CD4-positive, alpha-beta T cell treated with Interleukin-1 beta for 1 hour (primary cell): ENCODE data around the gene SAFB.

Source experiments
- DNase-seq, 2 donors: peaks; one replicate each; pipeline ENCODE4 v3.0.0-alpha.2; 2020 to 2022

SAFB gene

DNA sequence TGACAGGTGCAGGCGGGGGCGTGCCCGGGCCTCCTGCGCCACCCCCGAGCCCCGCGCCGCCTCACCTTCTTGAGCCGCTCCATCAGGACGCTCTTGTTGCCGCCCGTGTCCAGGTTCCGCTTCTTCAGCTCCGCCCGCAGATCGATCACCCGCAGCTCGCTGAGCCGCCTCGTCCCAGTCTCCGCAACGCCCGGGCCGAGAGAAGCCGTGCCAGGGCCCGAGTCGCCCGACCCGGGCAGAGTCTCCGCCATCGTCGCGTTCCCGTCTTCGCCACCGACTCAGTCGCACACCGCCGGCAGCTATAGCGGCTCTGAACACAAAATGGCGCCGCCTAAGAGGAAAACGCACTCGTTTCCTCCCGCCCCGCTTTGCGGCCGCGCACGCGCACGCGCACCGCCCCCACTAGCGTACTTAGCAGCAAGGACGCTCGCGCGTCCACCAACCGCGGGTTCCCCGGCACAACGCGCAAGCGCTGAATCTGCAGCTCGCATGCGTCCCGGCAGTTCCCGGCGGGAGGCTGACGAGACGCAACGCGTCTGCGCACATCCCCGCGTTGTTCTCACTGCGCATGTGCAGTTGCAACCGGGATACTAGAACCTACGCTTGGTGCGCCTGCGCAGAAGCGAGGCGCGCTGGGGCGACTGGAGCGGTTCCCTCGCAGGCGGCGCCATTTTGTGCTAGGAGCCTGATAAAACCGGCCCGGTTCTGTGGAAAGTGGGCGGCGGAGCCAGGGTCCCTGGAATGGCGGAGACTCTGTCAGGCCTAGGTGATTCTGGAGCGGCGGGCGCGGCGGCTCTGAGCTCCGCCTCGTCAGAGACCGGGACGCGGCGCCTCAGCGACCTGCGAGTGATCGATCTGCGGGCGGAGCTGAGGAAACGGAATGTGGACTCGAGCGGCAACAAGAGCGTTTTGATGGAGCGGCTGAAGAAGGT, at the start of gene SAFB, which contains the start of gene SAFB2:
SAFB (plus strand) TSS at position 619 of the 932 bp plus-strand sequence; CDS start at position 742, 123 bp downstream.
SAFB2 (minus strand) TSS at position 312 of the 932 bp plus-strand sequence; CDS start at position 251, 61 bp downstream.
- peak; percentile 100 for DNase-seq

DNA sequence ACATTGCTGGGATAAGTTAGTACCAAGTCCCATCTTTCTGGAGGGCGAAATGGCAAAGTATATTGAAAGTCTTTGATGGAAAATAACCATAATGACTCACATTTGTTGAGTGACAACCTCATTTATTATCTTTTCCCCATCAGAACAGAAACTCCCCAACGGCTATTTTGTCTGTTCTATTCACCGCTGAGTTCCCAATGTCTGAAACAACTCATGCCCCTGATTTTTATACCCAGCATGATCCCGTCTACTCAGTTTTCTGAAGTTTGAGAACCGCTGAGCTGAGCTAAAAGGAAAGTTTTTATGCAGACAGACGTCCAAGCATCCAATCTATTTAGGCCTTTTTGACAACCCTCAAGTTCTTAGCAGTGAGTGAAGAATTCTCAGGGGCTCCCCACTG, 47.3 kb upstream of the SAFB start:
- DNase-seq: no peak

DNA sequence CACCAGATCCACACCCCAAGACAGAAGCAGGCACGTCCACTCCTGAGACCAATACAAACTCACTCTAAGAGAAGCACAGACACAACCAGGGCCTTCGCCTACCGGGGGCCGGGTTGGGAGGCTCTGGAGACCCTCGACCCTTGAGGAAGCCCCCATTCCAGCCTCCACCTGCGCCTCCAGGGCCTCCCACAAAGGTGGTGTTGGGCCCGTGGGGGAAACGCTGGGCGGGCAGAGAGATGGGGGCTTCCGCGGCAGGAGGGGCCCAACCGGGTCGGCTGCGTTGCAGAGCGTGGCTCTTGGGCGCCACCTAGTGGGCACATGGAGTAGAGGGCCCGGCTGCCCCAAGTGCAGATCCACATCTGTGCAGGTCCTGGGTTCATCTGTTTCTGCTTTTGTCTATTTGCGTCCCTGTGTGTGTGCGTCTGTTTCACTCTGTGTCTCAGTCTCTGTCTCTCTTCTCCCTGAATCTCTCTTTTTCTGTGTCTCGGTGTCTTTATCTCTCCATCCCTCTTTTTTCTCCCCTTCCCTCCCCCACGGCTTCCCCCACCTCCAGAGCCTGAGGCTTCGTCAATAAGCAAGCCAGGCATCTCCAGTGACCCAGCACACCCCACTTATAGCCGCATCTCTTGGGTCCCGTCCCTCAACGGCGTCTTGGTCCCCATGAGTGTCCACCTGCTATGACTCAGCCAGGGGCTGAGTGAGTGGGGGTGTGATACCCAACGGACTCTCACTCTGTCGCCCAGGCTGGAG, 44.6 kb upstream of the SAFB start:
- DNase-seq: peak; percentile 60 to 61

DNA sequence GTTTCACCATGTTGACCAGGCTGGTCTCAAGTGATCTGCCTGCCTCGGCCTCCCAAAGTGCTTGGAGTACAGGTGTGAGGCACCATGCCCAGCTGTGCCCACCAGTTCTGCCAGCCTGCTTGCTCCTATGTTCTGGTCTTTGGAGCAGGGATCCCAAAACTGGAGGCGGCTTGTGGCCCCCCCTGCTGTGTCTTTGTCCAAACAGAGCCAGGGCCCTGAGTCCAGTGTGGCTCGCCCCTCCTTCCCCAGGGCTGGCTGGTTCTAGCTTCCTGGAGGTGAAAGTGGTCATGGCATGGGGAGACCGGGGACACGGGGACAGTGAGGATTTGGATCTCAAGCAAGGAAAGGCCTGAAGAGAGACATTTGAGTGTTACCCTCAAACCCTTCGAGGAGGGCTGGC, 43.6 kb upstream of the SAFB start:
- no peak for DNase-seq

DNA sequence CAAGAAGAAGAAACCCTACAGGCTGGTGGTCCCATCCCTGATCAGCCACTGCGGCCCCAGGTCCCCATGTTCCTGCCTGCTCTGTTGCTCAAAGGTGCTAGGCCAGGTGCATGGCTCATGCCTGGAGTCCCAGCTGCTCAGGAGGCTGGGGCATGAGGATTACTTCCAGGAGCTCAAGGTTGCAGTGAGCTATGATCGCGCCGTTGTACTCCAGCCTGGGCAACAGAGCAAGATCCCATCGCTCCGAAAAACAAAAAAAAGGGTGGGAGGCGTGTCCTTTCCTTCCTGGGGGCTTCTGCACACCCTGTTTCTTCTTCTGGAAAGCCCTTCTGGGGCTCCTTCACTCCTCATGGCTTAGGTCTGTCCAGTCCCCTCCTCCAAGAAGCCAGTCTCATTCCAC, 43.2 kb upstream of the SAFB start:
- no peak for DNase-seq

DNA sequence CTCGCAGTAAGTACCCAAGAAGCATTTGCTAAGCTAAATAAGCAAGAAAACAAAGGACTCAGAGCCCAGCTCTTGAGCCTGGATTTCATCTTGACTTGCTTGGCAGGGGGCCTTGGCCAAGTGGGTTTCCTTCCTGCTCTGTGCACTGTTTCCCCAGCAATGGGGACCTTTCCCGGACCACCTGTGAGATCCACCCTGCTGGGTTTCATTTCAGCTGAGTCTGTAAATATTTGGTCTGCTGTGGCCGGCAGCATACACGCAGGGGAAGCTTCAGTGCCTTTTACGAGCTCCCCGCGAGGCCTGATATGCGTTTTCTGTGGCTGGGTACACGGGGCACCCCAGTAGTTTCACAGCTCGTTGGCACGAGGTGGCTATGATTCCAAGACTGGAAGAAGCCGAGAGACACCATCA, 42.7 kb upstream of the SAFB start:
- no peak for DNase-seq

DNA sequence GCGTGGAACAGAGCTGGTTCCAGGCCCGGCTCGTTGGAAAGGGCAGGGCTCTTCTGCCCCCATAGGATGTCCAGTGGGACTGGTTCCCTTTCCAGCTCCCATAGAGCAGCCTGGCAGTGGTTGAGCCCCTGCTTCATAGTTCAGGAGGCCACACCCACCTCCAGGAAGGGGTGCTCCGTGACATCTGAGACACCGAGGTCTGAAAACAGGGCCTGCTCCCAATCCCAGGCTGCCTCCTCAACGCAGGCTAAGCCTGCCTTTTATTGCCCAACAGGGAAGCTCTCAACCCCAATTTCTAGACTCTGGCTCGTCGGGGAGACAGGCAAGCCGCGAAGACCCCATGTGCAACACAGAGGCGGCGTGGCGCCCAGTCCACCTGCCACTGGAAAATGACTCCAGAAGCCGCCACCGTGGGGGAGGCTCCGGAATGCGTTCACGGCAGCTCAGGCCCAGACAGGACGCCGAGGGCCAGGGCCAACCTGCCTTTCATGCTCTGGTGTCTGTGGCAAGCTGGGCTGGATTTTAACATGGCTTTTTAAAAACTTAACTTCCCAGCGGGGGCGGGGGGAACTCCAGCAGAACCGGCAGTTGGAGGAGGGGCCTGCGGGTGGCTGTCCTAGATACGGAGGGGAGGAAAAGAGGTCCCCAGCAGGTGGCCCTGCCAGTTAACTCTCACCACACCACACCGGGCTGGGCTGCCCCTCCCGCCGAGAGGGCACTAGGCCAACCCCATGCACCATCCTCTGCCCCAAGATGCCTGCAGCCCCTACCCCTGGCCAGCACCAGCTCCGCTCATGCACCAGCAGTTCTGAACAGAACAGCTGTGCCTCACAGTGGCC, 37.2 kb upstream of the SAFB start:
- DNase-seq: peak in 1 of 2 donors; percentile 40

DNA sequence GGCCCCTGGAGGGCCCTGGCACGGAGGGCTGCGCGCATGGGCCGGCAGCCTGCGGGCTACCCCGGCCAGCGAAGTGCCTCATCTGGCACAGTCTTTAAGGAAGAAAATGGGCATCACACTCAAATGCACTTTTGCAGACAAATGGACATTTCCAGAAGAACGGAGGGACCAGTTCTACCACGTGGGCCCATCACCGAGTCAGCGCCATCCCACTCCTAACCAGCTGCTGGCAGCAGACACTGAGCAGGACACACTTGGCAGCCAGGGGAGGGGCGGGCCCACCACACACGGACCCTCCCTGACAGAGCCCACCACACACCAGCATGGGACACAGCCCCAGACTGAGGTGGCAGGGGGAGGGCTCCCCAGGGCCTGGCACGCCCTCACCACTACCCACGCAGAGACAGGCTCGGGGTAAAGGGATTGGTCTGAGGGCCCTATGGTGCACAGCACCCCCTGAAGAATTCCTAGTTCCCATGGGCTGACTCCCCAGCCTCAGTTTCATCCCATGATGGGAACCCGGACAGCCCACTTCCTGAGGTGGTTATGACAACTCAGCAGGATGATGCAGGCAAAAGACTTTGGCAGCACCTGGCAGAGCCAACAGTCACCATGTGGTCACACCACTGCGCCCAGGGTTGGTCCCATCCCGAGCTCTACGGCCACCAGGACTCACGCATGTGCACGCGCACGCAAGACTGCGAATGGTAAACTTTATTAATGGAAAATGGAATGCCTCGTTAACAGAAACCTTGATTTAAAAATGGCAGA, 36.4 kb upstream of the SAFB start:
- no peak for DNase-seq

DNA sequence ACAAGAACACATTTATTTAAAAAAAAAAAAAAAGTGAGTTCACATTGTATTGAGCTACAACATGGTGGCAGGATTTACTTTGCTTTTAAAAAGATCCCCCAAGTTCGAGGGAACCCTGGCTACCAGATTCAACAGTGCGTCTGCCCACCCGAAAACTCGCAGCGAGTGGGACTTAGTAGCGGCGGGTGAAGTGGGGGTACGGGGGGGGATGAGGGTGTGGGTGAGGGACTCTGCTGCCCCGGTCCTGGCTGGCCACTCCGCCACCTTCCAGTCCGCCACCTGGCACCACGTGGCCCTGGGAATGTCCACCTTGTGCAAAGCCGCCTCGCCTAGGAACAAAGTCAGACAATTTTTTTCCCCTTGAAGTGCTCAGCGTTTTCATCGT, 35.8 kb upstream of the SAFB start:
- no peak for DNase-seq

DNA sequence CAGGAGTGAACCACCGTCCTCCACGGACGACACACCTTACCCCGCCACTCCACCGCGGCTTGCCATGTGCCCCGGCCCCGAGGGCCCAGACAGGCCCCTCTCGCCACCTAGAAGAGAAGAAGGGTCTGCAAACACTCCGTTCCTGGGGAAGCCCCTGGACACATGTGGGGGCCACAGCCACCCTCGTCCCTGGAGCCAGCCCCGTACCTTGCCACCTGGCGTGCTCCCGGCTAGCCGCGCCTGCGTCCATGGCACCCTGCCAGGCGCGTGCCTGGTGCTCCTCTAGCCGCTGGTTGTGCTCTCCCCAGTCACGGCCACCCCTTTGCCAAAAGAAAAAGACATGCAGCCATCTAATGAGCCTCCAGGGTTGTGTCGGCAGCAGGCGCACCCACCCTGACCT, 35.2 kb upstream of the SAFB start:
- DNase-seq: no peak

DNA sequence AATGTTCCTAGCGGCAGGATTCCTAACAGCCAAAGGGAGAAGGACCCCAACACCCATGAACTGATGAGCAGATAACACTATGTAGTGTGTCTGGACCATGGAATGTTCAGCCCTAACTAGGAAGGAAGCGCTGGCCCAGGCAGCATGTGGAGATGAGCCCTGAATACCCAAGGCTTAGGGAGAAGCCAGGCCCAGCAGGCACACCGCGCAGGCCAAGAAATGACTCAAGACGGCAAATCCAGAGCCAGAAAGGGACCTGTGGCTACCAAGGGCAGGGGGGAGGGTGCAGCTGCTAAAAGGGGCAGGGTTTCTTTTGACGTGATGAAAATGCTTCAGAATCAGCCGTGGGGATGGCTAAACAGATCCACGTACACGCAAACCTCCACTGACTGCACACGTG, 34.4 kb upstream of the SAFB start:
- DNase-seq: no peak

DNA sequence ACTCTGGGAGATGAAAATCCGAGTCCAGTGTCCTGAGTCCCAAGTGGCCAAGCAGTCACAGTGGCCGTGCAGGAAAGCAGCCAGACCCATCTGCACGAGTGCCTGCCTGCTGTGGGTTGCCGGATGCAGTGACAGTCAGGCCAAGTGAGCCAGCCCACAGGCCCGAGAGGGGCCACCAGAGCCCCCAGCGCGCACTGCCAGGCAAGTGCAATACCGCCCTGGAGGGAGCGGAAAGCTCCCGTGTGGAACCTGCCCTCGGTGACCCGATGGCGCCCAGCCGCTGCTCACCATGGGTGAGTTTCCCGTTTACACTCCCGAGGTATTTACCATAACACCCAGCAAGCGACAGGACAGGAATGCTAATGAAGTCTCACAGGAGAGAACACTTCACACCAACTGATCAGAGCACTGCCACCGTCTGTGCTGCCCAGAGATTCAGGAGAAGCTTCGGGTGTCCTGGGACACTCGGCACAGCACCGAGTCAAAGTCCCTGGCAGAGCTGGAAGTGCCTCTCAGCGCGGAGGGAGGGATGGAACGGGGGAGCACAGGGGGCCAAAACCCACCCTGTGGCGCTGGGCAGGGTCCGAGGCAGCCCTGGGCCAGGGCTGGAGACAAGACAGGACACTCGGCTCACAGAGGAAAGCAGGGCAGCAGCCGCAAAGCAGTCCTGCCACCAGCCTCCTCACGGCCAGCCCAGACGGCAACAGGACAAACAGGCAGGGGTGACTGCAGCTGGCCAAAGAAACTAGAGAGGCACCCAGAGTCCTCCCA, 33.8 kb upstream of the SAFB start:
- DNase-seq: no peak

DNA sequence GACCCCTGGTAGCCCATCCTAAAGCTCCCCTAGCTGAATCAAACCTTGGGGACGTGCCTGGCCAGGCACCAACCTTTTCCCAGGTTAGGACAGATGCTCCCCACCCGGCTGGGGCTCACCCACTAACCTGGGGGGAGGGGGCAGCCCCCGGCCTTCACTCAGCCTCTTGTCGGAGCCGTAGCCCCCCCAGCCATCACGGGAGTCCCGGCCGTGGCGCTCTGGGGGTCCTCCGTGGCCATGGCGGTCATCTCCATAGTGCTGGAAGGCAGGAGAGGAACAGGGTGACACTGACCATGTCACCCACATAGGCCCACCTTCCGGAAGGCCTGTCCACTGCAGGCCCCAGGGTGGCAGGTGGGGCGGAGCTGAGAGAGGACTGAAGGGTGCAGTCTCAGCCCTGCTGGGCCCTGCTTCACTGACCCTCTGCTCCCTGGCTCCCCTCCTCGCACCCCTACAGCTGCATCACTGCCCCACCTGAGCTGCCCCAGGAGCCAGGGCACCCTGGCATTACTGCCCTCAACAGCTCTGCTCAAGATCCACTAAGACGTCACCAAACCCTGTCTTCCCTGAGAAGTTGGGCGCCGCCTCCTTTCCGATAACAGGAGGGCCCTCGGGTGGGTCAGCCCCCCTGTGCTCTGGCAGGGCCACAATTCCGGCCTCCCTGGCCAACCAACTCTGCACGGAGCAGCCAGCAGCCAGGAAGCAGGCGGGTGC, 32.6 kb upstream of the SAFB start:
- DNase-seq: no peak

DNA sequence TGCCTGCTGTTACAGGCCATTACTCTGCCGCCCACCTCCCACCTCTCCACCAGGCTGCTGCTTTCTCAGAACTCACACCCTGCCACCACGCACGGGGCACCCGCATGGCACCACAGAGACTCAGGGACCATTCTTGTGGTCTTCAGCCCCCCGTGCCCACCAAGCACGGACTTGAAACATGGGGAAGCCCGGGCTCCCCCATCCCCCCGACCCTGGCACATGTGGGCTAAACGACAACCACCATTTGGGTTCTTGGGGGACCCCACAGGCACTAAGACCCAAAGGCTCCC, 32.1 kb upstream of the SAFB start:
- DNase-seq: no peak

DNA sequence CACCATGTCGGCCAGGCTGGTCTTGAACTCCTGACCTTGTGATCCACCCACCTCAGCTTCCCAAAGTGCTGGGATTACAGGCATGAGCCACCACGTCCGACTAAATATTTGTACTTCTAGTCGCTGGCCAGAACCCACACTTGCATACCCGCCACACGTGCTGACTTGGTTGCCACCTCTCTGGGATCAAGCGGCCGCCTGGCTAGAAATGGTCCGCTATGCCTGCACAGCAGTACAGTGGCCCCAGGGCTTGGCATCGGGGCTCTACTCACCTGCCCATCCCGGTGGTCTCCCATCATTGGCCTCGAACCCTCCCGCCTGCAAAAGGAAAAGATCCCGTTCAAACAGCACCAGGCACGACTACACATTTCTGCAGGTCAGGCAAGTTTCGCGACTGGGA, 31.4 kb upstream of the SAFB start:
- DNase-seq: no peak

DNA sequence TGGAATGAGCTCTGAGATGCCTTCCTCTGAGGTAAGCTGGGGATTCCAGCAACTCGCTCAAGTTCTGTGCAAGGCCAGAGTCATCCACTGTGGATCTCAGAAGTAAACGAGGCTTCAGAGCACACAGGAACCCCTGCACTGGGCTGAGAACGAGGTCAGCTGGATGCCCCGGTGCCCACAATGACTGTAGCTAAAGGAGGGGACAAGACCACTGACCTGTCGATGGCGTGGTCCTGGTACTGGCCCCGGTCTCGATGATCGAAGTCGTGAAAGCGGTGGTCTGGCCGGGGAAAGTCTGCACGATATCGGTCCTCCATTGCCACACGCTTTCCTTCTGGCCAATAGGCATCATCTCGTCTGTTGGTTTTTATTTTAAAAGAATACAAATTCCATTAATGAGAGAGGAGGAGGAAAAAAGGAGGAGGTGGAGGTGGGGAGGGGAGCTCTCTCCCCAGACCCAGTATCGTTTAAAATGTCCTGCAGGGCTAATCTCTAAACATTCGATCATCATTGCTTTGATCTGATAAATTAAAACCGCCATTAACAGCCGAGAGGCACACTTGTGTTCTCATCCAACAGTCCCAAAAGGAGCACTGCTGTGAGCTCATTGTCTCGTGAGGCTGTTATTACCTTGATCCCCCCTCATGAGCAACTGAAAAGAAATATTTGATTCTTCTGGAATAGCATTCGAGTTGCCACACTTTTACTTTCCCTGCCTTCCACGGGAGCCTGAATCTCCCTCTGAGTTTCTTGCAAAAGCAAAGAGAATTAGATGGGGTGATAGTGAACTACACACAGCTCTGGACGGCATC, 30.1 kb upstream of the SAFB start:
- no peak for DNase-seq

DNA sequence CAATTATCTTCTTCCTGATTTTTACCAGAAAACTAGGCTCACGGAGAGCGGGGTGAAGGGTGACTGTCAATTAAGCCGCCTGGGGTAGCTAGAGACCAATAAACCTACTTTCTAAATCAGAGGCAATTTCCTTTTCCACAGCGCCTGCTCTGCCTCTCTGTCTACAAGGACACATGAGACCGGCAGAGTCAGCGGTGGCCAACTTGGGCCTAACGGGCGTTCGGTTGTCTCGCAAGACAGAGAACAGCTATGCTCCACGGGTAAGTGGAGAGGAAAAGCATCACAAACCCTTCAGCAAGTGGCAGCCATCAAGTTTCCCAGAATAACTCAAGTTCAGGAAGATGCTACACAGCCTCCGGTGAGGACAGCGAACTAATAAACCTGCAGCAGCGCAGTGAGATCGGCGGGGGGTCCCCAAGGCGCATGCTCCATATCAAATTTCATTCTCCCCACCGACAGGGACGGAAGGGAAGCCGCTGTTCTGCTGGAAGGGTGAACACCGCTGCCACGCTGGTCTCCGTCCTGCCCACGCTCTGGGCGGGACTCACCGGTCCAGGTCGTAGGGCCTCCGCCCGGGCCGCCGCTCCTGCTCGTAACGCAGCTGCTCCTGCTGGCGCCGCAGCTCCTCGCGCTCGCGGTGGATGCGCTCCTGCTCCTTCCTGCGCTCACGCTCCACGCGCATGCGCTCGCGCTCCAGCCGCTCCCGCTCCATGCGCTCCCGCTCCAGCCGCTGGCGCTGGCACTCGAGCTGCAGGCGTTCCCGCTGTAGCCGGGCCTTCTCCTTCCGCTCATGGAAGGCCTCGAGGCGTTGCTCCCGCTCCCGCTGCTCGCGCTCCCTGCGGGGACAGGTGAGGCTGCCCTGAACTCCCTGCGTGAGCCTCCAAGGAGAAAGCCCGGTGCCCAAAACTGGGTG, 29.3 kb upstream of the SAFB start:
- no peak for DNase-seq

DNA sequence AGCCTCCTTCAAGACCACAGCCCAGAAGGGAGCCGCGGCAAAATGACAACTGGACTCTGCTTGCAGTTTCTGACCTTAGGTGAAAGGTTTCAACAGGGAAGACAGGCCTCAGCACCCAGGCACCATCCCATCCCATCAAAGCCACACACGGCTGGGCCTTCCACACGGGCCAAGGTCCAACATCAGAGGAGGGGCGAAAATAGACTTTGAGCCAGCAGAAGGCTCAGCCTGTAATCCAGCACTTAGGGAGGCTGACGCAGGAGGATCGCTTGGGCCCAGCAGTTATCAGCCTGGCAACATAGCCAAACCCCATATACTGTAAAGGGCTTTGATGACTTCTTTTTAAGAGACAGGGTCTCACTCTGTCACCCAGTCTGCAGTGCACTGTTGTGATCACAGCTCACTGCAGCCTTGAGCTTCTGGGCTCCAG, 28.3 kb upstream of the SAFB start:
- no peak for DNase-seq

DNA sequence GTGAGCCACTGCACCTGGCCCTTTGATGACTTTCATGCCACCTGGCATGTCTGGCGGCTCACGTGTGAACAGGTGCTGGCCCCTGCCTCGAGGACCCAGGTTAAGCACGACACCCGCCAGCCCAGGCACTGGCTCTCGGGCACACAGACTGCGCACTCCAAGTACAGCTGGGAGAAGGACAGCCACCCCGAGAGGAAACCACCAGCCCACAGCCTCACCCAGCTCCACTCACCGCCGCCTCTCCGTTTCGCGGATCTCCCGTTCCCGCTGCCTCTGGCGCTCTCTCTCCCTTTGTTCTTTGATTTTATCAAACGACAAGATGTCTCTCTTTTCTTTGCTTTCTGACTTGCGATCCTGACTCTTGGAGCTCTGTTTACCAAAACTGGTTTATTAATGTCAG, 27.8 kb upstream of the SAFB start:
- DNase-seq: no peak
